ENCODE results near the gene TMCC1. TPM values are rescaled to one million over a fixed set of nuclear protein-coding genes. Genes with fewer than 3 reads are reported as not detected.
A peak's percentile ranks its signal among the peaks of the same experiment; 100 is the strongest.
"Not testable (repeated sequence)": the region's sequence is repeated elsewhere in the genome, so short reads cannot be mapped to it uniquely, and the experiment has no call there.

TMCC1 gene
- total RNA-seq, 1 experiment from 2014 or later: 5.9 TPM

DNA sequence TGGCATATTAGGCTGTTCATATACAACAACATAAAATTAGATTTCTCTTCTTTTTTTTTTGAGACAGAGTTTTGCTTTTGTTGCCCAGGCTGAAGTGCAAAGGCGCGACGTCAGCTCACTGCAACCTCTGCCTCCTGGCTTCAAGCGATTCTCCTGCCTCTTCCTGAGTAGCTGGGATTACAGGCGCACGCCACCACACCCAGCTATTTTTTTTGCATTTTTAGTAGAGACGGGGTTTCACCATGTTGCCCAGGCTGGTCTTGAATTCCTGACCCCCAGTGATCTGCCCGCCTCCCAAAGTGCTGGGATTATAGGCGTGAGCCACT is 218.8 kb downstream of the TMCC1 start:
- DNase-seq (ENCODE audit: low read depth); in situ Hi-C loops (cut with HindIII; ENCODE audit: low pct_unique_long_range_greater_than_20kb, low sequenced_read_pairs): not testable (repeated sequence)

DNA sequence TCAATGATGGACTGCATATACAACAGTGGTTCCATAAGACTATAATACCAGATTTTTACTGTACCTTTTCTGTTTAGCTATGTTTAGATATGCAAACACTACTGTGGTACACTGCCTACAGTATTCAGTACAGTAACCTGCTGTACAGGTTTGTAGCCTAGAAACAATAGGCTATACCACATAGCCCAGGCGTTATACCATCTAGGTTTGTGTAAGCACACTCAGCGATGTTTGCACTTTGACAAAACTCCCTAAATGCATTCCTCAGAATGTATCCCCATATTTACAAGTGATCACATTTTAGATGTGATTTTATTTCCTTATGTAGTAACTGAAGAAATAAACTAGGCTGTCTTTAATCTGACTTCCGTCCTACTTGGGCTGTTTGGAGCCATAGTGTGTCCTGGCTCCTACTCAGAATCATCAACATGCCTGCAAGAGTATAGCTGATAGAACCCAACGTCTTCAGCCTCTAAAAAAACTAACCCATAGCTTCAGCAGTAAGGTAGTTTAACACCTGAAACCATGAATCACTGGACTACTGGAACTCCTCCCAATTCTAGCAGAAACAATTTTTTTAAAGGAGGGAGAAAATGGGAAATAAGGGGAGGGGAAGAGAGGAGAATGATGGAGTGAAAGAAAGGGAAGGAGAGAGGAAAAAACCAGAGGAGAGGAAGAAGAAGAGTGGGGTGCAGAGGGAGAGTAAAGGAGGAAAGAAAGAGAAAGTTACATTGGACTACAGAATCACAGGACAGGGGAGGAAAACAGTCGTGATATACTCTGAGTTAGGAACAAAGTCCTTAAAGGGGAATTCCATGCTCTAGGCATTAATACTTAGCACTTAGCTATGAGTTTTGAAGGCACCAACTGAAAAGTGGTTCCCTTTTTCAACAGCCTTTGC is 219.4 kb downstream of the TMCC1 start:
- DNase-seq (ENCODE audit: low read depth): no peak
- in situ Hi-C loops (cut with HindIII; ENCODE audit: low pct_unique_long_range_greater_than_20kb, low sequenced_read_pairs): no loop called here

DNA sequence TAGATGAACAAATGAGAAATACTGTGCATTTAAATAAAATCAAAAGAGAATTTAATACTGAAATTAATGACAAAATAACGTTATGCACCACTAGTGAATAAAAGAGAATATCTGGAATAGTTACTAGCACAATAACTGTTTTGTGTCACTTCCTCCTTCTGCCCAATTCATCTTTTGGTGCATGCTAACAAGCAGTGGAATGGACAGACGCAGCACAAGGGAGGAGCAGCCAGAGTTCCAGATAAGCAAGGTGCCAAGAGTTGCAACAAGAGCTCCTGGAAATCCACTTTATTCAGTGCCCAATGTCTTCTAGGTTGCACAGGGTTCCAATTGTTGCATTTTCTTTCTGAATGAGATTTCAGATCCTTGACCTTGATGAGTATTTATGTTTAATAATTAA is 220.5 kb downstream of the TMCC1 start:
- no peak for DNase-seq (ENCODE audit: low read depth)
- in situ Hi-C loops (cut with HindIII; ENCODE audit: low pct_unique_long_range_greater_than_20kb, low sequenced_read_pairs): no loop called here

DNA sequence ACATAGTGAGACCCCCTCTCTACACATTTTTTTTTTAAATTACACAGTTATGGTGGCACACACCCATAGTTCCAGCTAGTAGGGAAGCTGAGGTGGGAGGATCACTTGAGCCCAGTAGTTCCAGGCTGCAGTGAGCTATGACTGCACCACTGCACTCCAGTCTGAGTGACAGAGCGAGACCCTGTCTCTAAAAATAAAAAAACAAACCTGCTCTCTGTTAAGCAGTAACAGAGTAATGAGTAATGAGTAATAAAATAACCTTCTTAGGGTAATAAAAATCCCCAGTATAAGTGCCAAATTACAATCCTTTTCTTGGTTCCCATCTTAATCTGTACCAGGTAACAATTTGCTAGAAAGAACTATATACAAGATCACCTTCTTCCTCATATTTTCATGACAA is 221.1 kb downstream of the TMCC1 start:
- peak; percentile 52 for DNase-seq (ENCODE audit: low read depth)
- in situ Hi-C loops (cut with HindIII; ENCODE audit: low pct_unique_long_range_greater_than_20kb, low sequenced_read_pairs): no loop called here

DNA sequence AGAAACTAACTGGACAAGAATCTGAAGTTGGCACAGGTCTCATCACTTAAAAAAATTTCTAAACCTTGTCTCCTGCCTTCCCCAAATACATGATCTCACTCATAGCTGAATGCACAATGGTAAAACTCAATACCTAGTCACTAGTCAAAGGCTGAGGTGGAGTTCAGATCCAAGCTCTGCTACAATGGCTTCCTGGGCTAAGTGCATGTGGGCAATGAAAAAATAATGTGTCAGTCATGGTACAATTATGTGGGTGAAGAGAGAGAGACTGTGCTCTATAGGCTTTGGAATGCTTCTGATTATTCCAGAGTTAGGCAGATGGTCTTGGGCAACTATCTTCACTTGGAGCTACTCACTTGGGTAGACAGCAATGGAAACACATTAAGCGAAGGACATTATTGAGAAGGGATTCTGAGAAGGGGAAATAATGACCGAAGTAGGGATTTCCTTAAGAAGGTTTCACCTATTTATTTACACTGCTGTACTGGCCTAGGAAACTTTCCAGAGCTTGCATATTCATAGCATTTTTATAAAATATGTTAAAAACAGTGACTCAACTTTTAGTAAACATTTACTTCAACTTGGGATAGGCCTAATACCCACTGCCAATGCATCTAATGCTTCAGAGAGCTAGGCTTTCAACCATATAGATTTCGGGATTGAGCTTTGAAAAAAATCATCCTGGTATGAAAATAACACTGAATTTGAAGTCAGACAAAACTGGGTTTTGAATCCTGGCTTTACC is 228.3 kb downstream of the TMCC1 start:
- in situ Hi-C loops (cut with HindIII; ENCODE audit: low pct_unique_long_range_greater_than_20kb, low sequenced_read_pairs): no loop called here
- peak; percentile 56 for DNase-seq (ENCODE audit: low read depth)

DNA sequence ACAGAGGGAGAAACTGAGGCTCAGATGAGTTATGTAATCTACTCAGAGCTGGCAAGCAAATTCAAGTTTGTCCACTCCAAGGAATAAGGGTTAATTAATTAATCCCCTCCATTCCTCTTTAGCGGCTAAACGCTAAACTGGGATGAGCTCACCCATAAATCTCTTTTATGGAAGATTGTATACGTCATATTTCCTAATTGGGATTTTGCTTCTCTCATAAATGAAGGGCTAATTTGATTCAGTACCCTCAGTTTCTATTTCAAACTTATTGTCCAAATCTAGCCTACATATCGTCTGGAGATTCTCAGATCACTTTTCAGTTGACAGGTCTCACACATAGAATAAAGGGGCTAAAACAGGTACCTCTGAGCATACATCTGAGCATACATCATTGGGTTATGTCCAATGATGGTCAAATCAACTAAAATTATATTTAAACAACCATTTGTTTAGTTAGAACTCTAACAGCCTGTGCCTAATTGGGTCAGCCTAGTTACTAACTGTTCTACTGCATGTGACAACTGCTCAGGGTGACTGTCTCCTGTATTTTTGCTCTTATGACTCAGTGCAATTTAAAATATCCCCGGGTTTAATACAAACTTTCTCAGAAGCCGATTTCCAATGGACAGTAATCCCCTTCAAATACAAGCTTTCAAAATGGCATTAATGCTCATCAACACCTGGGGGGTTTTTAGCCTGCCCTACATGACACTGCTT is 229.4 kb downstream of the TMCC1 start:
- no peak for DNase-seq (ENCODE audit: low read depth)
- in situ Hi-C loops (cut with HindIII; ENCODE audit: low pct_unique_long_range_greater_than_20kb, low sequenced_read_pairs): no loop called here

DNA sequence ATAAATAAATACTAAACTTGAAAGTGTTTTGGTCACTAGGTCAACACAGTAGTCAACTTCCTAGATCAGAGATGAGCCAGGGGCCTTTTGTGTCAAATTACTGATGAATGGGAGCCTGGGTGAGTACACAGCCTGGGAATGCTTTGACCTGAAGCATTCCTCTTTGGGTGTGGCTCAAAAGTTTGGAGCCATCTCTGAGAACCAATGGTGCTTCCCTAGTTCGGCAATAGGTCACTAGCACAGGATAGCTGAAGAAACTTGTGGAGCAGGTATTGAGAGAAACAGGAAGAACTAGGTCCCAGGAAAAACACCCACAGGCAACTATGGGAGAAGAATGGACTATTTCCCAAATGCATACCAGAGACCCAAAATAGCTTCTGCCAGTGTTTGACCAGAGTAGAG is 230.5 kb downstream of the TMCC1 start:
- DNase-seq (ENCODE audit: low read depth): peak; percentile 89
- in situ Hi-C loops (cut with HindIII; ENCODE audit: low pct_unique_long_range_greater_than_20kb, low sequenced_read_pairs): no loop called here

DNA sequence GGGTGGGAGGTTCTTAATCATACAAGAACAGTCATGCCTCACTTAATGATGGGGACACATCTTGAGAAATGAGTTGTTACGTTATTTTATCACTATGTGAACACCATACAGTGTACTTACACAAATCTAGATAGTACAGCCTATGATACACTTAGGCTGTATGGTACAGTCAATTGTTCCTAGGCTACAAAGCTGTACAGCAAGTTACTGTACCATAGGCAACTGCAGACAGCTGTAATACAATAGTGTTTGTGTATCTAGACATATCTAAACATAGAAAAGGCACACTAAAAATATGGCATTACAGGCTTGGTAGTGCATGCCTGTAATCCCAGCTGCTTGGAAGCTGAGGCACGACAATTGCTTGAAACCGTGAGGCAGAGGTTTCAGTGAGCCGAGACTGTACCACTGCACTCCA is 231.3 kb downstream of the TMCC1 start:
- in situ Hi-C loops (cut with HindIII; ENCODE audit: low pct_unique_long_range_greater_than_20kb, low sequenced_read_pairs): no loop called here
- DNase-seq (ENCODE audit: low read depth): no peak

DNA sequence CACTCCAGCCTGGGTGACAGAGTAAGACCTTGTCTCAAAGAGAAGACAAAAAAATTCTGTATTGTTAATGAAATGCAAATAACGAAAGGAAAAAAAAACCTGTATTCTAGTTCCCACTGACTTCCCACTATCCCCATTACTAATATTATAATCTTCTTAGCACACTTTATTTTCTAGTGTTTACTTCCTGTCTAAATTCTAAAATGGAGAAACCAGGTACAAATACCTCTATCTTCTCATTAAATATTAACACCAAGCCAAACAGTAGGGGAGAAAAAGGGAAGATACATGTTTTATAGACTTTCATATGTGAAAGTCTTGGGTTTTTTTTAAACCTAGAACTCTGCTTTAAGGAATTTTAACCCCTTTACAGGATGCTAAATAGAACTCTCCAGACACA is 231.7 kb downstream of the TMCC1 start:
- in situ Hi-C loops (cut with HindIII; ENCODE audit: low pct_unique_long_range_greater_than_20kb, low sequenced_read_pairs): no loop called here

DNA sequence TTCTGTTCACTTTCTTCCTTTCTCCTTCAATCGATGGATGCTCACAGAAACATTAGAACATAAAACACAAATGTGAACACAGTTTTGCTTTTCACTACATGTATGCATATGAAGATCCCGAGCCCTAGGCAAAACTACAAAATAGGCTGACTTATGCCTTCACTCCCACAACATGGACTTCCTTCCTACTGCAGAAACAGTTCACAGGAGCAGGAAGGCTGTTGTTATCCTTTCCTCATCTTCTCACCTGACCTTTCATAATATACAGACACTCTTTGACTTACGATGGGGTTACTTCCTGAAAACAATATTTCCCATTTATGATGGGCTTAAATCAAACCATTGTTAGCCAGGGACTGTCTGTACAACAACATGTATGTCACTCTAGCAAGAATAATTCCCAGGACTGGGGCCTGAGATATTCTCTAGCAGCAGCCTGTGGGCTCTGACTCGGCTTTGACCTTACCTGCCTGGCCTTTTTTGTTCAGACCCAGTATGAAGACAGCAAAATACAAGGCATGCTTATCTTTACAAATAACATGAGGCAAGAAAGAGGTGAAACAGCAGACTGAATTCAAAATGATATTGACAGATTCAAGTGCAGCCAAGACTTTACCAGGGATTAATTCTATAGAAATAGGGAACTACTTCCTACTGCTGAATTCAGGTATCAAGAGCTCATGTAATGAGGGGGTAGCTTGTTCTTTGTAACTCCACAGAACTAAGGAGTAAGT is 235.2 kb downstream of the TMCC1 start:
- in situ Hi-C loops (cut with HindIII; ENCODE audit: low pct_unique_long_range_greater_than_20kb, low sequenced_read_pairs): loop anchor here (10.0 kb wide), 1 partner anchor 167 kb away; no protein-coding TSS in a partner anchor
- DNase-seq (ENCODE audit: low read depth): no peak

More for the DNA sequence above, 231.7 kb downstream of the TMCC1 start:
- DNase-seq (ENCODE audit: low read depth): no peak

DNA sequence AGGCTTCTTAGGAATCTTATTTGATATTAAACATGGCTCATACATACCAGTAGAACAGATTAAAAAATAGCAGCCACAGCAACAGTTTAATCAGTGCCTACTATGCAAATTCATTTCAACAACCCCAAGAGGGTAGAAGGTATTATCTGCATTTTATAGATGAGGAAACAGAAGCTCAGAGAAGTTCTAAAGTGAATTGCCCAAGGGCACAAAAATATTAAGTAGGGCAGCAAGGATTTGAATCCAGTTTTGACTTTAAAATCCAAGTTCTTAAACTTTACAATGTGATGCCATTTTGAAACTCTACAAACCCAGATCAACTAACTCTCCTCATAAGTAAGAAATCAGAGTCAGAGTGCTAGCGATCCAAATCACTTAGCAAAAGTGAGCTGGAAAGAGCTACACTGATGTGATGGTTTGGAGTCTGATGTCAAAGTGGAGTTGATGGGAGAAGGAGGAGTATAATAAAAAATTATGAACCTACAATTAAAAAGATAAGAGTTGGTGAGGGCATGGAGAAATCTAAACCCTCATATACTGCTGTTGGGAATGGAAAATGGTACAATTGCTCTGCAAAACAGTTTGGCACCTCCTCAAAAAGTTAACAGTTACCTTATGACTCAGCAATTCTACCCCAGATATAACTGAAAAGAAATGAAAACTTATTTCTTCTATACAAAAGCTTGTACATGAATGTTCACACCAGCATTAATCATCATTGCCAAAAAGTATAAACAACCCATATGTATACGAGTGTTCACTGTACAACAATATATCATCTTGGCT is 236.1 kb downstream of the TMCC1 start:
- in situ Hi-C loops (cut with HindIII; ENCODE audit: low pct_unique_long_range_greater_than_20kb, low sequenced_read_pairs): loop anchor here (10.0 kb wide), 1 partner anchor 167 kb away; no protein-coding TSS in a partner anchor
- peak; percentile 56 for DNase-seq (ENCODE audit: low read depth)

DNA sequence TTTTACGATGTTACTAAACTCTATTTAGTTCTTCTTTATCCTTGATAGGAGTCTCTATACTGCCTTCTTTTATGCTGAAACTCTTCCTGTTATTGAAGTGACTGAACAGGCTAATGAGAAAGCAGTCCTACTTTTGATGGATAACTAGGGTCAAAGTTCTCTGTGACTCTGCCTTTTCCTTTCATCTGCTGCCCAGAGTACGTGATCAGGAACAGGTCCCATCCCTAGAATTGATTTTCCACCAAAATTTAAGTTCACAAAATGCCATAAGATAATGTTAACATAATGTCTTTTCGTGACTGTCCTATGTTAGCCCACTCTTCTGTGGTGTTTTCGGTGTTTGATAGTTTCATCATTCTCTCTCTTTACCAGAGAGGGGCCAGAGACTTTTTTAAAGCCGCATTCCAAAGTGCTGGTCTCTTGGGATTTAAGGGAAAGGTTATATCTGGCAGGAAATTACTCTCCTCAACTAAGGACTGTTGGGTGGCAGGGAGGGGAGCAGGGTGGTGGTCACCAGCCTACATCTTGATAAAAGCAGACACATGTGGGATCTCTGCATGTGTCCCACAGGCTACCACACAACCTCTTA is 236.8 kb downstream of the TMCC1 start:
- peak; percentile 76 for DNase-seq (ENCODE audit: low read depth)
- in situ Hi-C loops (cut with HindIII; ENCODE audit: low pct_unique_long_range_greater_than_20kb, low sequenced_read_pairs): loop anchor here (10.0 kb wide), 1 partner anchor 168 kb away; no protein-coding TSS in a partner anchor

DNA sequence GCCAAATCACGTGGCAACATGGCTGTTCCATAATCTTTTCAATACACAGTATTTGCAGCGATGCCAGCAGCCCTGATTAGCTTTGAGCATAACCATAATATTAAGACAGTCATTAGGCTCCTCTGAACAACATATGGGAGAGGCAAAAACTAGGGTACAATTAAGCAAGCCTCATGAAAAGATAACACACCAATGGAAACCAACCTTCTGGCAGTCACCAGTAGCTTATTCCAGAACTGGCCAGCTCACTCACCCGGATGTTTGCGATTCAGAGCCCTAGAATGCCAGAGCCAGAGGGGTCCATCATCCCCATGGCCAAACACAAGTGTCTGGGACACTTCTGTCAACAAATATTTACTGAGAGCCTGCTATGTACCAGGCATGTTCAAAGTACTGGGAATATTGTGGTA is 238.2 kb downstream of the TMCC1 start:
- no peak for DNase-seq (ENCODE audit: low read depth)
- in situ Hi-C loops (cut with HindIII; ENCODE audit: low pct_unique_long_range_greater_than_20kb, low sequenced_read_pairs): loop anchor here (10.0 kb wide), 1 partner anchor 170 kb away; no protein-coding TSS in a partner anchor

DNA sequence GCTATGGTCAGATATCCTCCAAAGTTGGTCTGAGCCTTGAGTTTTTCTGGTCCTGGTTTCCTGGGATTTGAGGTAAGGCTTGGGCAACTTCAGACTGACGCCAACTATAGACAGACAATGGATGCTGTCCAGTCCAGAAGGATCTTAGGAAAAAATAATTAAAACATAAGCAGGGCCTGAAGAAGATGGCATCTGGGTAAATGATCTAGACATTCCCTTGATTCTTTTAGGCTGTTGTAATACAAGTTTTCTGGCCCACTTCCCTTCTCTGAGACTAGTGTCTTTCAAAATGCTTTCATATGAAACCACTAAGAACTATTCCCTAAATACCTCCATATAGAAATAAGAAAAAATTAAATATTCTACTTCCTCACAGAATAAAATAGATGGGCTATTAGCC is 239.4 kb downstream of the TMCC1 start:
- in situ Hi-C loops (cut with HindIII; ENCODE audit: low pct_unique_long_range_greater_than_20kb, low sequenced_read_pairs): loop anchor here (10.0 kb wide), 1 partner anchor 171 kb away; no protein-coding TSS in a partner anchor
- DNase-seq (ENCODE audit: low read depth): no peak

DNA sequence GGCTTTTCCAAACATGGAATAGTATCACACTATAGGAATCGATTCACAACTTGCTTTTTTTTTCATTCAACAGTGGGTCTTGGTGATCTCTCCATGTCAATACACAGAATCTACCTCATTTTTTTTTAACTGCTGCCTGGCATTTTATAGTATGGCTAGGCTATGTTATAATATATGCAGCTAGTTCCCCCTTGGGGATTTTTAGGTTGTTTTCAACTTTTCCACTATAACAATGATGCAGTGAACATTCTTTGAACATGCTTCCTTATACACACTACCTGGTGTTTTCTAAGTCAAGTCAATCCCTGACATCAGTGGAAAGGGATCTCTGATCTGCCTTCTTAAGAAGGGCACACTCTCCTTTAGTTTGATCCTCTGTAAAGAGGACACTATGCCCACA is 240.5 kb downstream of the TMCC1 start:
- DNase-seq (ENCODE audit: low read depth): no peak
- in situ Hi-C loops (cut with HindIII; ENCODE audit: low pct_unique_long_range_greater_than_20kb, low sequenced_read_pairs): loop anchor here (10.0 kb wide), 1 partner anchor 172 kb away; no protein-coding TSS in a partner anchor

DNA sequence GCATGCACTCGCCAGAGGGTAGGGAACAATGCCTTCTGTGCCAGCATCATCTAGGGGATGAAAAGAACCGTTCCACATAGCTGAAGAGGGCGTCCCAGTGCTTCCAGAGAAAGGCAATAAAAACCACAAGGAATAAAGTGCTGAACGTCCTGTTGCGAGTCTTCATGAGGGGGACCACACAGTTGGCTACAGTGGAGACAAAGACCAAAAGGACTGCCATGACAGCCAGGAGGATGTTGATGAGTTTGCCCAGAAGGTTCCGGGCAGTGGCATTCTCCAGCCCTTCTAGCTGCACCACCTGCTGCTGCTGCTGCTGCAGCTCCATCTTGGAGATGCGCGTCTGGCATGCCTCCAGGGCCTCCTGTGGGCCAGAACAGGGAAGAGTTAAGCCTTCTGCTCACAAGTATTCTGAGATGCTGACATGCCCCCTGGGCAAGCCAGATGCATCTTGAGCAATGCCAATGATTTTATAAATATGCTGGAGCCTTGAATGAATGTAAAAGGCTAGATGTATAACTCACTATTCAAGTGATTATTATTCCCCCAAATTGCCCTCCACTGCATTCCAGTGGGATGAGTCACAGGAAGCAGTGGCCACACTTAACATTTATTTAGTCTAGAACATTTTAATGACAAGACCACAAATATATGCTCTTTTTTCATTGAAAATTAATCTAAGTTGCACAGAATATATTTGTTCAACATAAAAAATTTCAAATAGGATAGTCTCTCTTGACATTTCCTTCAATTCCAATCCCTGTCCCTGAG is 241.9 kb downstream of the TMCC1 start:
- in situ Hi-C loops (cut with HindIII; ENCODE audit: low pct_unique_long_range_greater_than_20kb, low sequenced_read_pairs): loop anchor here (10.0 kb wide), 1 partner anchor 173 kb away; no protein-coding TSS in a partner anchor
- DNase-seq (ENCODE audit: low read depth): peak; percentile 80

All from Caki2 (cell line).